ENCODE data around the gene DNMT3A. TPM values are rescaled to one million over a fixed set of nuclear protein-coding genes. Genes with fewer than 3 reads are reported as not detected.

The DNMT3A gene
- total and polyA plus RNA-seq, 2 of the 8 experiments (the other 6 are each of a cell fraction or from before 2014, with no cell fraction given): 33.6 to 178 TPM

GRCh38 chr2:25349397-25349796 is 7.7 kb upstream of the DNMT3A start:
- Histone ChIP-seq H3K4me3 (ENCODE audit: extremely low read depth in 1 of 4, insufficient read depth in 2 of 4, low read depth in 3 of 4, low read length in 4 of 4) (no peak overlapping the region), H3K27me3 (replicated peaks in 1 of 4; ENCODE audit: control insufficient read depth in 3 of 4, extremely low read depth in 1 of 4, insufficient read depth in 3 of 4, low read length in 3 of 4) (no peaks in the 10 kb centered on the region; a peak in 2 of 7 replicates), H3K79me2 (ENCODE audit: control insufficient read depth in 1 of 2, insufficient read depth in 2 of 2, low read length in 2 of 2) (no peaks in the 10 kb centered on the region), H2BK20ac (ENCODE audit: low read length) (no peak overlapping the region), H2BK15ac (ENCODE audit: low read length) (no peak overlapping the region; the same call in 1 of the 2 replicates), H3K9me3 (ENCODE audit: insufficient read depth in 2 of 2, low read depth in 1 of 2, low read length in 1 of 2) (no peaks in the 10 kb centered on the region), H4K91ac (replicated peaks; ENCODE audit: insufficient read length, low read length) (no peak overlapping the region), H3K36me3 (ENCODE audit: control insufficient read depth in 2 of 4, insufficient read depth in 4 of 4, low read length in 3 of 4) (no peaks in the 10 kb centered on the region), H3K4me1 (replicated peaks in 1 of 4; ENCODE audit: control insufficient read depth in 3 of 4, insufficient read depth in 4 of 4, low read length in 3 of 4) (no peaks in the 10 kb centered on the region), H2BK120ac (replicated peaks; ENCODE audit: low read depth, low read length) (no peak overlapping the region), H3K23ac (ENCODE audit: insufficient read length) (no peak overlapping the region), H3K79me1 (ENCODE audit: low read depth, low read length) (no peaks in the 10 kb centered on the region), H2AK5ac (ENCODE audit: low read depth, low read length) (no peak overlapping the region), H3K4me2 (ENCODE audit: insufficient read depth in 1 of 2, low read depth in 2 of 2, low read length in 2 of 2) (no peak overlapping the region), H3K14ac (ENCODE audit: insufficient read length) (no peak overlapping the region), H3K27ac (ENCODE audit: low read depth, low read length) (no peak overlapping the region), H2BK12ac (ENCODE audit: low read depth, low read length) (no peak overlapping the region), H2BK5ac (ENCODE audit: low read depth, low read length) (no peak overlapping the region), H4K20me1 (replicated peaks in 1 of 2; ENCODE audit: control insufficient read depth in 1 of 2, insufficient read depth in 2 of 2, low read length in 2 of 2) (no peaks in the 10 kb centered on the region), H3K56ac (replicated peaks; ENCODE audit: insufficient read length, low read depth, low read length) (no peak overlapping the region), H2AFZ (ENCODE audit: low read length) (no peak overlapping the region), H3K9ac (replicated peaks in 1 of 4; ENCODE audit: extremely low read depth in 1 of 4, low read depth in 3 of 4, low read length in 3 of 4) (no peak overlapping the region), H3K23me2 (ENCODE audit: low read depth, low read length) (no peaks in the 10 kb centered on the region), H3K4ac (replicated peaks; ENCODE audit: insufficient read length, low read depth, low read length) (no peak overlapping the region), H4K5ac (ENCODE audit: insufficient read length, low read depth, low read length) (no peak overlapping the region), H4K8ac (ENCODE audit: extremely low read depth, insufficient read depth, low read length) (no peak overlapping the region), H3K18ac (ENCODE audit: extremely low read depth, low read length) (no peak overlapping the region)
- no peak for DNase-seq (ENCODE audit: low read depth in 1 of 2, low spot score in 2 of 2)
- WGBS, 2 experiments (ENCODE audit: extremely low coverage in 1 of 2, insufficient coverage in 1 of 2, insufficient read length in 1 of 2, insufficient replicate concordance in 2 of 2, low coverage in 1 of 2, low lambda C conversion rate in 2 of 2, missing lambda C conversion rate in 1 of 2): 88% methylated on average over 7 of the region's 7 CpGs; no CpG with 5 or more reads in 1 of the 2 experiments
- no peak for TF ChIP-seq SP2 (IDR thresholded peaks at IDR 0.05; ENCODE audit: low read length)
- TF ChIP-seq CEBPB (IDR thresholded peaks at IDR 0.05; ENCODE audit: low read depth, low read length): peak; percentile 25; the same call in 1 of the 2 replicates
- ChIA-PET CTCF (ENCODE audit: partially characterized antibody) (interaction anchor here (0.6 to 5.4 kb wide), 11 partner anchors 13 to 1492 kb away, joined by 3 to 36 read pairs (median 4); no protein-coding TSS in a partner anchor), POLR2A (ENCODE audit: partially characterized antibody) (interaction anchor here (1.2 to 1.5 kb wide), 3 partner anchors 9 to 18 kb away, joined by 3 to 5 read pairs (median 3); no protein-coding TSS in a partner anchor)
- no peak for FAIRE-seq
